Measurements from ENCODE around the gene TUBB4B. TPM values are rescaled to one million over a fixed set of nuclear protein-coding genes. Genes with fewer than 3 reads are reported as not detected.
A peak's percentile ranks its signal among the peaks of the same experiment; 100 is the strongest.

TUBB4B gene
- 312 TPM for total RNA-seq

DNA sequence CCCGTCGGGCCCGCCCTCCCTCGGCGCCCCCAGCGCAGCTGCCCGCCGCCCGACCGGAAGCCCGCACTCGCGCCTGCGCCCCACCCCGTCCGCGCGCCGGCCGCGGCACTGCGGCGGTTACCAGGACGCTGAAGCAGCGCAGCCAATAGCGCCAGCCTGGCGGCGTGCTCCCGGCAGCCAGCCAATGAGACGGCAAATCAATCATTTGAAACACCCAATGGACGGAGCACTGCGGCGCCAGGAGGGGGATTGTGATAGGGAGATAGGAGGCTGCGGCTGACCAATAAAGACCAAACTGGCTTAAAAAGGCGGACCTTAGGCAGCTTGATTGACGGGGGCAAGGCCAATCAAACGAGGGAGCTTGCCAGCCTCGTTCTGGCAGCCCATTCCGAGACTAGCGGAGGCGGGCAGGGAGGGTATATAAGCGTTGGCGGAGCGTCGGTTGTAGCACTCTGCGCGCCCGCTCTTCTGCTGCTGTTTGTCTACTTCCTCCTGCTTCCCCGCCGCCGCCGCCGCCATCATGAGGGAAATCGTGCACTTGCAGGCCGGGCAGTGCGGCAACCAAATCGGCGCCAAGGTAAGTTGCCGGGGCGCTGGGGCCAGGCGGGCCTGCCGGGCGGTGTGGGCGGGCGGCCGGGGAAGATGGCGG lies at the start of gene TUBB4B:
Gene TUBB4B, plus strand, starts transcription at position 447 of the 649 bp plus-strand sequence. Its CDS starts 74 bp downstream, at position 521.
- peak; percentile 100 for DNase-seq (ENCODE audit: extremely low spot score in 2 of 2)
- TF ChIP-seq POLR2A (IDR thresholded peaks at IDR 0.05) (peak in 1 of 2 donors; percentile 100), POLR2AphosphoS5 (IDR thresholded peaks at IDR 0.05; ENCODE audit: insufficient read depth in 1 of 2, low read depth in 1 of 2) (peak; percentile 89 to 100)
- TF ChIP-seq, protein P1, sequence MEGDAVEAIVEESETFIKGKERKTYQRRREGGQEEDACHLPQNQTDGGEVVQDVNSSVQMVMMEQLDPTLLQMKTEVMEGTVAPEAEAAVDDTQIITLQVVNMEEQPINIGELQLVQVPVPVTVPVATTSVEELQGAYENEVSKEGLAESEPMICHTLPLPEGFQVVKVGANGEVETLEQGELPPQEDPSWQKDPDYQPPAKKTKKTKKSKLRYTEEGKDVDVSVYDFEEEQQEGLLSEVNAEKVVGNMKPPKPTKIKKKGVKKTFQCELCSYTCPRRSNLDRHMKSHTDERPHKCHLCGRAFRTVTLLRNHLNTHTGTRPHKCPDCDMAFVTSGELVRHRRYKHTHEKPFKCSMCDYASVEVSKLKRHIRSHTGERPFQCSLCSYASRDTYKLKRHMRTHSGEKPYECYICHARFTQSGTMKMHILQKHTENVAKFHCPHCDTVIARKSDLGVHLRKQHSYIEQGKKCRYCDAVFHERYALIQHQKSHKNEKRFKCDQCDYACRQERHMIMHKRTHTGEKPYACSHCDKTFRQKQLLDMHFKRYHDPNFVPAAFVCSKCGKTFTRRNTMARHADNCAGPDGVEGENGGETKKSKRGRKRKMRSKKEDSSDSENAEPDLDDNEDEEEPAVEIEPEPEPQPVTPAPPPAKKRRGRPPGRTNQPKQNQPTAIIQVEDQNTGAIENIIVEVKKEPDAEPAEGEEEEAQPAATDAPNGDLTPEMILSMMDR (IDR thresholded peaks at IDR 0.05), result peak in 1 of 3 experiments; percentile 15
- H3K36me3 ChIP-seq, result peaks cover 0 to 14% of the 10 kb centered on the region in 2 donors

DNA sequence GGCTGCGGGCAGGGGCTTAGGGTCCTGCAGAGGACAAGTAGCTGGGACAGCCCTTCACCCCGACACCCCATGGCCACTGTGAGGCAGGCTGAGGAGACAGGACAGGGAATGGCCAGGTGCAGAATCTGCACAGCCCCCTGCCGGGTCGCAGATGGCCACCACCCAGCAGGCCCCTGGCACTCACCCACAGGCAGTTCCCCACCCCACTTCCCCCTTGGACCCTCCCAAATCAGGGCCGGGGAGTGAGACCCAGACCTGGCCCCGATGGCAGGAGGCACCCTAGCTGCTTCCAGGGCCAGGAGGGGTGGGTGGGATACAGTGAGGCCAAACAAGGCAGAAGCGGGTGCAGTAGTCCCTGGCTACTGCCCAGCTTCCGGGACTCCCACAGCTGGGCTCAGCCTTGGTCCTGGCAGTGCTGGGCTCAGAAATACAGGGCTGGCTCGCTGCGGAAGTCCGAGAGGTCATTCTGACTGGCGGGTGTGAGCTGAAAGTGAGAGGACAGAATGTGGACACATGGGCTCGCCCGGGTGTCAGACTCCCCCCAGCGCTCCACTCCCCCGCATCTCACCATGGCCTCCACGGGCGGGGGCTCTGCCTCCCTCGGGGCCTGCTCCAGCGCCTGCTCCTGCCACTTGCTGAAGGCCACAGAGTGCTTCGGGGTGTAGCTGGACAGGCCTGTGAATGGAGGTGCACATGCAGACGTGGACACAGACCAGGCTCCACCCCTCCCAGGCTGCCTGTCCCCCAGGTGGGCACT lies 49.2 kb upstream of the TUBB4B start:
- Histone ChIP-seq H3K4me3 (no peak overlapping the region), H3K27me3 (no peaks in the 10 kb centered on the region), H3K36me3 (peaks cover 0 to 10% of the 10 kb centered on the region in 2 donors), H3K27ac (no peak overlapping the region), H3K4me1 (peaks cover 61% of the 10 kb centered on the region), H3K9me3 (no peaks in the 10 kb centered on the region)
- intact Hi-C loops (cut with DNase I), result loop anchor here (5.0 kb wide), 1 partner anchor 35 kb away; the partner anchor contains the start of genes CYSRT1 and RNF224
- TF ChIP-seq POLR2A (IDR thresholded peaks at IDR 0.05) (no peak), POLR2AphosphoS5 (IDR thresholded peaks at IDR 0.05; ENCODE audit: insufficient read depth in 1 of 2, low read depth in 1 of 2) (no peak)
- TF ChIP-seq, protein P1 (IDR thresholded peaks at IDR 0.05), result no peak
- DNase-seq (ENCODE audit: extremely low spot score in 2 of 2), result no peak

More for the DNA sequence above, at the start of gene TUBB4B:
- Histone ChIP-seq H3K4me1 (peaks cover 69% of the 10 kb centered on the region), H3K27me3 (no peaks in the 10 kb centered on the region), H3K9me3 (no peaks in the 10 kb centered on the region), H3K4me3 (peak within 1 kb of the TSS; percentile 66 to 99), H3K27ac (peak within 1 kb of the TSS; percentile 78)
- intact Hi-C loops (cut with DNase I), result no loop called here

DNA sequence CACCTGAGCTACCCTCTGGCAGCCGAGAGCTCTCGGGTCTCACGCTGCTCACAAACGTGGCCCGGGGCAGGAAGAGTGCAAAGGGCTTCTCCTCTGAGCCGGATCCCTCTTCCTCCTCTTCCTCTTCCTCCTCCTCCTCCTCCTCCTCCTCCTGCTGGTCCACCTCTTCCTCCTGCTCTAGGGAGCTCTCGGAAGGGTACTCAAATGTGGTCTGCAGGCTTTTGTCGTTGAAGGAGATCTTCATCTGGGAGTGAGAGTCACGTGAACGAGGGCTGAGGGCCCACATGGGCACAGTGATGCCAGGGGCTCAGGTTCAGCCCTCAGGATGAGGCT lies 48.7 kb upstream of the TUBB4B start:
- TF ChIP-seq POLR2AphosphoS5 (IDR thresholded peaks at IDR 0.05; ENCODE audit: insufficient read depth in 1 of 2, low read depth in 1 of 2) (no peak), POLR2A (IDR thresholded peaks at IDR 0.05) (no peak)
- TF ChIP-seq, protein P1 (IDR thresholded peaks at IDR 0.05), result no peak

DNA sequence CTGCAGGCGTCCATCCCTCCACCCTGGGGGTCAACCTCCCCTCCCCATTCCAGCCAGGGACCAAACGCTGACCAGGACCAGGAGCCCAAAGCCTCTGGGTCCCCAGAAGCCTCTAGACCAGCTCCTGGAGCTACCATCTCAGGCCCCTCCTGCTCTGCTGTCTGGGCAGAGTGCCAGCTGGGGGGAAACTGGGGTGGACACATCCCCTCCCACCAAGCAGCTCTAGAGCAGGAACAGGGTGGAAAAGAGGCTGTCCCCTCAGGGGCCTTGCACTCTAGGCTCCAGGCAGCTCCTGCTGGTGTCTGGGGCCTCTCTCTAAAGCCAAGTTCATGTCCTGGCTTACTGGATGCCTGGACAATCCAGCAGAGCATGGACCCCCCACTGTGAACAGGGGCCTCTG lies 48.2 kb upstream of the TUBB4B start:
- no peak for TF ChIP-seq POLR2AphosphoS5 (IDR thresholded peaks at IDR 0.05; ENCODE audit: insufficient read depth in 1 of 2, low read depth in 1 of 2)
- TF ChIP-seq, protein P1 (IDR thresholded peaks at IDR 0.05), result no peak
- TF ChIP-seq POLR2A (IDR thresholded peaks at IDR 0.05), result no peak

More for the DNA sequence above, 48.7 kb upstream of the TUBB4B start:
- Histone ChIP-seq H3K36me3 (peaks cover 0 to 10% of the 10 kb centered on the region in 2 donors), H3K27ac (no peak overlapping the region), H3K4me3 (no peak overlapping the region), H3K27me3 (no peaks in the 10 kb centered on the region), H3K4me1 (peaks cover 61% of the 10 kb centered on the region), H3K9me3 (no peaks in the 10 kb centered on the region)
- intact Hi-C loops (cut with DNase I), result loop anchor here (5.0 kb wide), 1 partner anchor 35 kb away; the partner anchor contains the start of genes CYSRT1 and RNF224
- no peak for DNase-seq (ENCODE audit: extremely low spot score in 2 of 2)

More for the DNA sequence above, 48.2 kb upstream of the TUBB4B start:
- DNase-seq (ENCODE audit: extremely low spot score in 2 of 2), result no peak
- Histone ChIP-seq H3K27me3 (no peaks in the 10 kb centered on the region), H3K27ac (no peak overlapping the region), H3K36me3 (peaks cover 0 to 10% of the 10 kb centered on the region in 2 donors), H3K9me3 (no peaks in the 10 kb centered on the region), H3K4me1 (peaks cover 61% of the 10 kb centered on the region), H3K4me3 (no peak overlapping the region)
- intact Hi-C loops (cut with DNase I), result loop anchor here (5.0 kb wide), 1 partner anchor 34 kb away; the partner anchor contains the start of genes CYSRT1 and RNF224

All from vagina (tissue), 2 donors.